Measurements from ENCODE around the gene LMOD1.

The LMOD1 gene

GRCh38 chr1:201918343-201918742, 28.0 kb downstream of the LMOD1 start:
- in situ Hi-C loops (cut with HindIII; ENCODE audit: low pct_ligation_motif_present, low sequenced_read_pairs): no loop called here
- no peak for DNase-seq
- Histone ChIP-seq H3K27me3 (replicated peaks) (no peaks in the 10 kb centered on the region), H3K27ac (no peak overlapping the region), H3K36me3 (replicated peaks) (no peaks in the 10 kb centered on the region), H3K4me3 (ENCODE audit: low read depth, low read length) (no peak overlapping the region)
- no peak for TF ChIP-seq CTCF (IDR thresholded peaks at IDR 0.05; ENCODE audit: low read depth, low read length, missing control alignments)

- DNase-seq: peak; percentile 75
Measured at GRCh38 chr1:201917362-201918033, 28.9 kb downstream of the LMOD1 start.

GRCh38 chr1:201916649-201917249, 29.6 kb downstream of the LMOD1 start:
- Histone ChIP-seq H3K27ac (peak overlapping the region; percentile 69), H3K27me3 (replicated peaks) (no peaks in the 10 kb centered on the region), H3K4me3 (ENCODE audit: low read depth, low read length) (no peak overlapping the region), H3K36me3 (replicated peaks) (no peaks in the 10 kb centered on the region)
- in situ Hi-C loops (cut with HindIII; ENCODE audit: low pct_ligation_motif_present, low sequenced_read_pairs): no loop called here
- DNase-seq: peak; percentile 87
- TF ChIP-seq CTCF (IDR thresholded peaks at IDR 0.05; ENCODE audit: low read depth, low read length, missing control alignments): no peak

More at GRCh38 chr1:201917362-201918033, 28.9 kb downstream of the LMOD1 start:
- no peak for TF ChIP-seq CTCF (IDR thresholded peaks at IDR 0.05; ENCODE audit: low read depth, low read length, missing control alignments)
- Histone ChIP-seq H3K27ac (peak overlapping the region; percentile 69), H3K36me3 (replicated peaks) (no peaks in the 10 kb centered on the region), H3K4me3 (ENCODE audit: low read depth, low read length) (no peak overlapping the region), H3K27me3 (replicated peaks) (no peaks in the 10 kb centered on the region)
- in situ Hi-C loops (cut with HindIII; ENCODE audit: low pct_ligation_motif_present, low sequenced_read_pairs): no loop called here

- no peak for TF ChIP-seq CTCF (IDR thresholded peaks at IDR 0.05; ENCODE audit: low read depth, low read length, missing control alignments)
- in situ Hi-C loops (cut with HindIII; ENCODE audit: low pct_ligation_motif_present, low sequenced_read_pairs): no loop called here
- no peak for DNase-seq
- Histone ChIP-seq H3K27ac (no peak overlapping the region), H3K4me3 (ENCODE audit: low read depth, low read length) (no peak overlapping the region), H3K36me3 (replicated peaks) (no peaks in the 10 kb centered on the region), H3K27me3 (replicated peaks) (no peaks in the 10 kb centered on the region)
Measured at GRCh38 chr1:201914456-201915235, 31.7 kb downstream of the LMOD1 start.

GRCh38 chr1:201912832-201913231, 33.5 kb downstream of the LMOD1 start:
- Histone ChIP-seq H3K4me3 (ENCODE audit: low read depth, low read length) (no peak overlapping the region), H3K27me3 (replicated peaks) (no peaks in the 10 kb centered on the region), H3K36me3 (replicated peaks) (no peaks in the 10 kb centered on the region), H3K27ac (no peak overlapping the region)
- no peak for TF ChIP-seq CTCF (IDR thresholded peaks at IDR 0.05; ENCODE audit: low read depth, low read length, missing control alignments)
- no peak for DNase-seq
- in situ Hi-C loops (cut with HindIII; ENCODE audit: low pct_ligation_motif_present, low sequenced_read_pairs): no loop called here
